Activated CD4-positive, alpha-beta T cell treated with anti-CD3 and anti-CD28 coated beads, Interleukin-2, Interleukin-4, amounts not matched to agents 100 ng/mL and 50 ng/mL, durations not matched to agents 16 hours and 8 hours (primary cell): ENCODE data around the gene SELENOV.

ENCODE experiments used
- DNase-seq: peaks from one replicate; pipeline ENCODE4 v3.0.0-alpha.2; 2020; ENCODE audit warnings: low spot score

SELENOV gene

DNA sequence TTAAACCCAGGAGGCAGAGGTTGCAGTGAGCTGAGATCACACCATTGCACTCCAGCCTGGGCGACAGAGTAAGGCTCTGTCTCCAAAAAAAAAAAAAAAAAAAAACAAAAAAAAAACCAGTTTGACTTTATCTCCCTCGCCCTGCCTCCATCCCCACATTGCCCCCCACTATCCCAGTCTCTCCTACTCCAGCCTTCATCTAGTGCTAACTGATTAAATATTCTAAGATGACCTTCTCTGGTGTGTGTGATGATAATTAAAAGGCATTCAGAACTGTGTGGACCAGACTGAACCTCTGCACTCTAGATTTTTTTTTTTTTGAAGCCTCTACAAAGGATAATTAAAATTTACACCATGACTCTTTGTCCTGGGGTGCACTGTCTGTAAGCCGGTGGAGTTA, 22.2 kb upstream of the SELENOV start:
- DNase-seq, result no peak

DNA sequence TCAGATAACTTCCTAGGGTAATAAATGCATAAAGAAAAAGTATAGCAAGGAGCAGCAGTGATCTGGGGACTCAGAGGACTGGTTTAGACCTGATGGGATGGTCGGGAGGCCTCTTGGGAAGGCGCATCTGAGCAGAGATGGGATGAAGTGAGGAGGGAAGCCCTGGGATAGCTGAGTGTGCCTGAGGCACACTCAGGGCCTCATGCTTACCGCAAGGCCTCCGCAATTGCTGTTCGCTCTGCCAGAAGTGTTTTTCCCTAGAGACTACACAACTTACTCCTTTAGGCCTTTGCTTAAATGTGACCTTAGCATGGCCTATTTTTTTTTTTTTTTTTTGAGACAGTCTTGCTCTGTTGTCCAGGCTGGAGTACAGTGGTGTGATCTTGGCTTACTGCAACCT, 20.3 kb upstream of the SELENOV start:
- no peak for DNase-seq

- DNase-seq, result no peak
Measured at GRCh38 chr19:39496063-39496462, 18.9 kb upstream of the SELENOV start.

GRCh38 chr19:39497701-39497995, 17.3 kb upstream of the SELENOV start:
- no peak for DNase-seq

DNA sequence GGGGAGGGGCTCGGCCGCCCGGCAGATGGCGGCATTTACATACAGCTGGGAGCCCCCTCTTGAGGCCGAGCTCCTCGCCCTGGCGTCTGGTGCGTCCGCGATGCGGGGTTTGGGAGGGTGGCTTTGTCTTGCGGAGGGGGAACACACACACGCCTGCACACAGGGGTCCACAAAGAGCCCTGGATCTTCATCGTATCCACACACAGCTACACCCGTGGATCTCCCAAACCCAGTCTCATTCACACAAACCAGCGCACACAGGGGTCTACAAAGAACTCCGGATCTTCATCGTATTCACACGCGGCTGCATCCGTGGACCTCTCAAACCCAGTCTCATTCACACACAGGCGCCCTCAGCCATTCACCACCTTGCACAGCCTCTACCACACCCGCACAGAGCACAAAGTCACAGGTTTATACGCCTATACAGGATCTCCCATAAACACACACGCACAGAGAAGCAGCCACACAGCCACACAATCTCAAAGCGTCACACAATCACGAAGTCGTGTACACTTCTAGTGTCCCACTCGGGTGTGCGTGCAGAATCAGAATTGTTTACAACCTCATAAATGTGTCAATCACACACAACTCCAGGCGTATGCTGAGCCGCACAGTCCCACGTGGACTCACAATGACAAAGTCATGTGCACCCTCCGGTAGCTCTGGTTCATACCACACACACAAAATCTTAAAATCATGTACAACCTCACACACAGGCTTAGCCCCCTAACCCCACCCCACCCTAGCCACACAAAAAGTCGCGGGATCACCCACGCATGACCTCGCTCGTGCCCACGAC, 16.7 kb upstream of the SELENOV start:
- DNase-seq, result no peak

GRCh38 chr19:39498798-39499642, 15.9 kb upstream of the SELENOV start, which contains the start of gene DLL3:
Gene DLL3 (plus strand): TSS chr19:39498947. CDS start chr19:39498975, 28 bp downstream.
- DNase-seq, result no peak

DNA sequence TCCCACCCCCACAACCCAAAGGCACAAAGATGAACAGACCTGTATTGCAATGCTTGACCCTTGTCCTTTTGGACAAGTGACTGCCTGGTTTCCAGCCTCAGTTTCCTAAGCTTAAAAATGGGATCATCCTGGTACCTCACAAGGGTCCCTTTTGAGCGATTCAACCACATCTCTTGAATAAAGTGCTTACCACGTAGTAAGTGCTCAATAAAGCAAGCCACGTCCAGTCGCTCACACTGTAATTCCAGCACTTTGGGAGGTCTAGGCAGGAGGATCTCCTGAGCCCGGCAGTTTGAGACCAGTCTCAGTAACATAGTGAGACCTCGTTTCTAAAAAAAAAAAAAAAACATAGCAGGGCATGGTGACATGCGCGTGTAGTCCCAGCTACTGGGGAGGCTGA, 15.0 kb upstream of the SELENOV start:
- no peak for DNase-seq

DNA sequence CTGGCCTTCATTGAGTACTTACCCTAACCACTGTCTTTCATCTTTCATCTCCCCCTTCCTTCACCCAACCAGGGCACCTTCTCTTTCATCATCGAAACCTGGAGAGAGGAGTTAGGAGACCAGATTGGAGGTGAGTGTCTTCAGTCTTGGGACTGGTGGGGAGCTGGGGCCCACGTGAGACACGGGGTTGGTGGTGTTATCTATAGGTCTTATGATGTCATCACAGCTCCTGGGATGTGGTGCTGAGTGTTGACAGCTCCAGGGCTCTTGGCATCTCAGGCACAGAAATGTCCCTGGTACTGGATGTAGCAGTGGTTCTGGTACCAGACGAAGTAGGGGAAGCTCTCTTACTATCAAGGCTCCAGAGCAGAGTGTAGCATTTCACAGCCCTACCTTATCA, 14.4 kb upstream of the SELENOV start:
- DNase-seq, result no peak

GRCh38 chr19:39501340-39501739, 13.6 kb upstream of the SELENOV start:
- no peak for DNase-seq

DNA sequence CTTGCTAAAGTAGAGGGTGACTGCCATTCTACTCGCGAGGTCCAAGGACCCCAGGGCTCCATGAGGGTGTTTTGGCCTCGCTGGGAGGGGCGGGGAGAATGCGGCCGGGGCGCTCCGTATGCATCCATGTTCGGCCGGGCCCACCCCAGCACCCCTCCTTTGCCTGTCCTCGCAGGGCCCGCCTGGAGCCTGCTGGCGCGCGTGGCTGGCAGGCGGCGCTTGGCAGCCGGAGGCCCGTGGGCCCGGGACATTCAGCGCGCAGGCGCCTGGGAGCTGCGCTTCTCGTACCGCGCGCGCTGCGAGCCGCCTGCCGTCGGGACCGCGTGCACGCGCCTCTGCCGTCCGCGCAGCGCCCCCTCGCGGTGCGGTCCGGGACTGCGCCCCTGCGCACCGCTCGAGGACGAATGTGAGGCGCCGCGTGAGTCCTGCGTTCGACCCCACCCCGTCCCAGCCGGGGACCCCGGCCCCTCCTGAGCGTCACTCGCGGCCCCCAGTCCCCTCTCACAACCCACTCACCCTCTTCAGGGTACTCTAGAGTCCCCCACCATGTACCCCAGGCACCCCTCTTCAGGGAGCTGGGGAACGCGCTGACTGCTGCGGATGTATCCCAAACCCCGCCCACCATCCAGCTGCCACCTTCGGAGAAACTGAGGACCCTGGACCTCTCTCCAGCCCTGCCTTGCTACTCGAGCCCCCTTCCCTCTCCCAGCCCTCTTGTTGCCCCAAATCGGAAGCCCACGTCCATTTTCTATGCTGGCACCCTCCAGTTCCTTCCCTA, 12.1 kb upstream of the SELENOV start:
- peak; percentile 72 for DNase-seq

DNA sequence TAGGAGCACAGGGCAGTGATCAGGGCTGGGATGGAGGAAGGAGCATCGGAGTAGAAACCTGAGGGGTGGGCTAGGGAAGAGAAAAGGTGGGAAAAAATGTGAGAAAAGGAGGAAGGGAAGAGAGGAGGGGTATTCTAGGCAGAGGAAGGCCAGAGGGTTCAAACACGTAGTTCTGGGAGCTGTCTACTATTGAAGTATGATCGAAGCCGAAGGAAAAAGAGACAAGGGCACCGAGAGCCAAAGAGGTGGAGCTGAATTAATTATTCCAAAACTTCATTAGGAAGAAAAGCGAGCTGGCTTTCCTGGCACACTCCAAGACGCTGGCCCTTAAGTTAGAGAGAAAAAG, 8.4 kb upstream of the SELENOV start:
- DNase-seq, result no peak

DNA sequence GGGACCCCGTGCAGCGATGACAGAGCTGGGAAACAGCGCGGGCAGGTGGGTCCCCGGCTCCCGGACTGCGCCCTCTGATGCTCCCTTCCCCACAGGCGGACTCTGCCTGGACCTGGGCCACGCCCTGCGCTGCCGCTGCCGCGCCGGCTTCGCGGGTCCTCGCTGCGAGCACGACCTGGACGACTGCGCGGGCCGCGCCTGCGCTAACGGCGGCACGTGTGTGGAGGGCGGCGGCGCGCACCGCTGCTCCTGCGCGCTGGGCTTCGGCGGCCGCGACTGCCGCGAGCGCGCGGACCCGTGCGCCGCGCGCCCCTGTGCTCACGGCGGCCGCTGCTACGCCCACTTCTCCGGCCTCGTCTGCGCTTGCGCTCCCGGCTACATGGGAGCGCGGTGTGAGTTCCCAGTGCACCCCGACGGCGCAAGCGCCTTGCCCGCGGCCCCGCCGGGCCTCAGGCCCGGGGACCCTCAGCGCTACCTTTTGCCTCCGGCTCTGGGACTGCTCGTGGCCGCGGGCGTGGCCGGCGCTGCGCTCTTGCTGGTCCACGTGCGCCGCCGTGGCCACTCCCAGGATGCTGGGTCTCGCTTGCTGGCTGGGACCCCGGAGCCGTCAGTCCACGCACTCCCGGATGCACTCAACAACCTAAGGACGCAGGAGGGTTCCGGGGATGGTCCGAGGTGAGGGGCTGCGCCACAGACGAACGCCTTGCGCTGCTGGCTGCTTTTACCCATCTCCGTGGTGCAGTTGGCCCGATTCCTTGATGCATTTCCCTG, 7.8 kb upstream of the SELENOV start:
- DNase-seq, result peak; percentile 62

- DNase-seq, result no peak
Measured at GRCh38 chr19:39507715-39508364, 7.1 kb upstream of the SELENOV start.

- DNase-seq, result no peak
Measured at GRCh38 chr19:39508629-39509028, 6.3 kb upstream of the SELENOV start.

- no peak for DNase-seq
Measured at GRCh38 chr19:39509233-39509632, 5.7 kb upstream of the SELENOV start.

- DNase-seq, result no peak
Measured at GRCh38 chr19:39512988-39513387, 2.0 kb upstream of the SELENOV start.

DNA sequence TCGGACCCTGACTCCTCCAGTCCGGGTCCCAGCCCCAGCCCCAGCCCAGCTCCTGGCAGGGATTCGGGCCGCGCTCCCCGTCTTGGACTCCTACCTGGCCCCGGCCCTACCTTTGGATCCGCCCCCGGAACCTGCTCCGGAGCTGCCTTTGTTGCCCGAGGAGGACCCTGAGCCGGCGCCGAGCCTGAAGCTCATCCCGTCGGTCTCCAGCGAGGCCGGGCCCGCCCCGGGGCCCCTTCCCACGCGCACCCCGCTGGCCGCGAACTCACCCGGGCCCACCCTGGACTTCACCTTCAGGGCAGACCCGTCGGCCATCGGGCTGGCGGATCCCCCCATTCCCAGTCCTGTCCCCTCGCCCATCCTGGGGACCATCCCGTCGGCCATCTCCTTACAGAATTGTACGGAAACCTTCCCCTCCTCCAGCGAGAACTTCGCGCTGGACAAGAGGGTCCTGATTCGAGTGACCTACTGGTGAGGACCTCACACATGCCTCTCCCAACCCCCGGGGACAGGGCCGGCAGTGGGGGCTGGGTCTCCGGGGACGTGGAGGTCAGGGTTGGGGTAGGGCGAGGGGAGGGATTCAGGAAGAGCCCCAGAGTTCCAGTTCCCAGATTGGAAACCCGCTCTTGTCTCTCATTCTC, 732 bp downstream of the SELENOV start:
- no peak for DNase-seq

DNA sequence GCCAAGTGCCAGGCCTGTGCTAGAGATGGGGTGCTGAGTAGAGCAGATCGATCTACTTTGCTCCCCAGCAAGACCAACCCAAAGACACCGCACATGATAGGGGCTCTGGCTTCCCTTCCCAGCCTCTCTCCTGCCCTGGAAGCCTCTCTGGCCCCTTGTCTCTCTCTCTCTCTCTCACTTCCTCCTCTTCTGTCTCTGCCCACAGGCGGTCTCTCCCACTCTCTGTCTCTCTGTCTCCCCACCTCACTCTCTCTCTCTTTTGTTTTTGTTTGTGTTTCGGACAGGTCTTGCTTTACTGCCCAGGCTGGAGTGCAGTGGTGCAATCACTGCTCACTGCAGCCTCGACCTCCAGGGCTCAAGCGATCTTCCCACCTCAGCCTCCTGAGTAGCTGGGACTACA, 1.3 kb downstream of the SELENOV start:
- no peak for DNase-seq

- DNase-seq, result no peak
Measured at GRCh38 chr19:39517432-39517831, 2.5 kb downstream of the SELENOV start.

GRCh38 chr19:39518458-39518857, 3.5 kb downstream of the SELENOV start:
- DNase-seq, result no peak

- DNase-seq, result no peak
Measured at GRCh38 chr19:39518975-39519374, 4.0 kb downstream of the SELENOV start.
